Omental fat pad (tissue), 4 donors: ENCODE measurements around the gene SMIM30. TPM values are rescaled to one million over a fixed set of nuclear protein-coding genes. Genes with fewer than 3 reads are reported as not detected.

Source experiments
- ATAC-seq: fragments of 150-250 bp; one replicate; pipeline ENCODE4 v1.9.1; 2016; ENCODE audit warnings: mild to moderate bottlenecking, moderate library complexity; ENCODE audit not compliant: low FRiP score
- DNase-seq: peaks from one replicate; pipeline ENCODE4 v3.0.0-alpha.2; 2019; ENCODE audit warnings: low spot score
- CTCF ChIP-seq, 3 donors: fragments of 450-650 bp; IDR thresholded peaks; one replicate each; pipeline ENCODE4 v1.5.1; 2016 to 2017; ENCODE audit warnings: antibody characterized with exemption in 3 of 3, mild to moderate bottlenecking in 3 of 3, moderate library complexity in 2 of 3
- total RNA-seq, 4 donors: library from RNA; depleted of rRNA; stranded (reverse); fragments of >200 nt; gene quantifications; one replicate each; pipeline ENCODE4 v1.1.0, GENCODE V29; 2016

The SMIM30 gene
- total RNA-seq, 4 donors from 2014 or later, result 24.7 to 49.0 (median 38.7) TPM

GRCh38 chr7:113109718-113110117, 8.6 kb downstream of the SMIM30 start:
- TF ChIP-seq CTCF (IDR thresholded peaks at IDR 0.05), result no peak
- ATAC-seq, result no peak
- DNase-seq, result no peak

GRCh38 chr7:113100121-113100603, 18.2 kb downstream of the SMIM30 start:
- ATAC-seq (no peak), DNase-seq (no peak)
- TF ChIP-seq CTCF (IDR thresholded peaks at IDR 0.05), result no peak

GRCh38 chr7:113099284-113099919, 19.0 kb downstream of the SMIM30 start:
- no peak for TF ChIP-seq CTCF (IDR thresholded peaks at IDR 0.05)
- DNase-seq (no peak), ATAC-seq (no peak)

GRCh38 chr7:113094517-113095249, 23.7 kb downstream of the SMIM30 start:
- DNase-seq (no peak), ATAC-seq (no peak)
- no peak for TF ChIP-seq CTCF (IDR thresholded peaks at IDR 0.05)

- DNase-seq (no peak), ATAC-seq (no peak)
- TF ChIP-seq CTCF (IDR thresholded peaks at IDR 0.05), result no peak
Observed at GRCh38 chr7:113093561-113093960, 24.8 kb downstream of the SMIM30 start.

GRCh38 chr7:113092762-113093161, 25.6 kb downstream of the SMIM30 start:
- no peak for DNase-seq
- no peak for TF ChIP-seq CTCF (IDR thresholded peaks at IDR 0.05)
- no peak for ATAC-seq
